GM21723 (cell line): ENCODE data around the gene ZNF273.

Experiments used
- ATAC-seq: cut with Tn5 transposase; IDR thresholded peaks from one replicate; pipeline ENCODE4 v1.9.1; 2021; ENCODE audit warnings: mild to moderate bottlenecking, moderate library complexity; ENCODE audit not compliant: unreplicated experiment

The ZNF273 gene

DNA sequence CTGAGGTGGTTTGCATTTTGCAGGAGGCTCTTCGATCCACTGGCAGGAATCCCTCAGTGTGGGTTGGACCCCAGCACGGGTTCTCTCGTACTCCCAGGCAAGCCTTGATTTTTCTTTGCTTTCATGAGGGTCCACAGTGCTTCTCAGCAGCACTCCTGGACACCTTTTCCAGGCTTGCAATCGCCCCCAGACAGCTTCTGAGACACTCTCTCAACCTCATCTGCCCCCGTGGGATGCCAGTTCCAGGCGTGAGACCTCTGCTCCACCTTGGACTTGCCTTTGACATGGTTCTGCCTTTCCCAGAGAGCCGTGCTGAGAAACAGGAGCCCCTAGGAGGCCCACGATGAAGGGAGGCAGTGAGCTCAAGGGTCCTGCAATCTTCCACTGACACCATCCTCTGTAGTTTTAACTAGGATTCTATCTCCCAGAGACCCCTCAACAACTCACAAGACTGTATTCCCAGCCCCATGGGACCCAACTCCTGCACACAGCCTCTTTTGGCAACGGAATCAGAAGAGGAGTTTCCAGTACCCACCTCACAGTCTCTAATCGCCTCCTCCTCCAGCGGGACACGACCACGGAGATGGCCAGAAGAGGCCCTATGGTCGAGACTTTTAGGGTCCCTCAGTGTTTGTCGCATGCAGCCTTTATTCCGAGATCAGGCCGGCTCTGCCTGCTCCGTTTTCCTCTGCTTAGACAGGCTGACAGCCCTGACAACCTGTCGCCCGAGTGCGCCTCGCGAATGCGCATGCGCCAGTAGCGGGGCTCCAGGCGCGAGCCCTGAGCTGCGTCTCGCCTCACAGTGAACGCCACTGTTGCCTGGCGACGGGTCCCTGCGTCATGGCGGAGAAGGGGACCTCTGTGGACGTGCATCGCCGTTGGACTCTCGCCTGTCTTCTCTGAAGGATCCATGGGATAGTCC lies 26.0 kb upstream of the ZNF273 start:
- ATAC-seq, result no peak

DNA sequence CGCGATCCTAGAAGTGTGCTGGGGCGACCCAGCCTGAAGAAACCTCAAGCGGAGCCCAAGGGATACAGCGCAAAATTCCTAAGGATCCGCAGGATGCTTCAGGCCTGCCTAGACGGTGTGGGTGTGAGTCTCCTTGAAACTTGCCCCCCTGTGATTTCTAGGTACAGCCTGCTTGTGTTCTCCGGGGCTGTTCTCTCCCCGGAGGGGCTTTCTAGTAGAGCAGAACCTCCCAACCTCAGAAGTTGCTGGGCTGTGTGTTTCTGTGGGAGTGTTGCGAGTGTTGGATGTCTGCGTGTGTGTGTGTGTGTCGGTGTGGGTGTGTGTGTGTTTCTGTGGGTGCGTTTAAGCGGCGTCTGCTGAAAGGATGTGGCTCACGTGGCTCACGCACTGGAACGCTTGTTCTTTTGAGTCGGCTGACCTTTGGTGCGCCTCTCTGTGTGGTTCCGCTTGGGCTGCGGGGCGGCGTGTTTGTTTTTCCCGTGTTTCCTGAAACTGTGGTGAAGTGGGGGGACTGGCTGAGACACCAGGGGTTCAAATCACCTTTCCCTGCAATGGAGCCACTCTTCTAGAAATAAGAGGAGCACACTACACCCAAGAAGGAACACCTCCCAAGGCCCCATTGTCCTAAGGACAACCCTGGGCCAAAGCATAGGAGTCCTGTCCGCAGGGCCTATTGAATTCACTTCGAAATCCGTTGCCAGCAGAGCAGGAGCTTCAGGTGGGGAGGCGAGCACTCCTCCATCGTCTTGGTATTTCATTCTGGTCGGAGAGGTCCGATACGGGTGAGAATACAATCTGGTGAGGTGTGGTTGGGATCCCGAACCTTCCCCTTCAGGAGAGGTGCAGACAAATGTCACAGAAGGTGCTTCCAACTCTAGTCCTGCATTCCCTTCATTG lies 25.1 kb upstream of the ZNF273 start:
- no peak for ATAC-seq

DNA sequence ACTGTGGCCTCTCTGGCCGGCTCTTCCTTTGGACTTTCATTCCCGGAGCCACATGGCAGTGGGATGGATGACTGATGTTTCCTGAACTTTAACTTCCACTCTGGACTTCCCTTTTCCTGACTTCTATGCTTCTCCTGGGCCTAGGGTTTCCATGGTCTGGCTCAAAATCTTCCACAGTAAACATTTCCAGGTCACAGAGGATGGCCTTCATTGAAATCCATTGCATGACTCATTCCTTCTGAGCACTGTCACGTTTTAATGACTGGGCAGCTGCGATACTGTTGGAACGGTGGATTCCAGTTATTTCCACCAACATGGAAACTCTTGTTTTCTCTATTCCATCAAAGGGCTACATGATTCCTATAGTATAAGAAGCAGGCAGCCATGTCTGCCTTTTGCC lies 24.4 kb upstream of the ZNF273 start:
- no peak for ATAC-seq

DNA sequence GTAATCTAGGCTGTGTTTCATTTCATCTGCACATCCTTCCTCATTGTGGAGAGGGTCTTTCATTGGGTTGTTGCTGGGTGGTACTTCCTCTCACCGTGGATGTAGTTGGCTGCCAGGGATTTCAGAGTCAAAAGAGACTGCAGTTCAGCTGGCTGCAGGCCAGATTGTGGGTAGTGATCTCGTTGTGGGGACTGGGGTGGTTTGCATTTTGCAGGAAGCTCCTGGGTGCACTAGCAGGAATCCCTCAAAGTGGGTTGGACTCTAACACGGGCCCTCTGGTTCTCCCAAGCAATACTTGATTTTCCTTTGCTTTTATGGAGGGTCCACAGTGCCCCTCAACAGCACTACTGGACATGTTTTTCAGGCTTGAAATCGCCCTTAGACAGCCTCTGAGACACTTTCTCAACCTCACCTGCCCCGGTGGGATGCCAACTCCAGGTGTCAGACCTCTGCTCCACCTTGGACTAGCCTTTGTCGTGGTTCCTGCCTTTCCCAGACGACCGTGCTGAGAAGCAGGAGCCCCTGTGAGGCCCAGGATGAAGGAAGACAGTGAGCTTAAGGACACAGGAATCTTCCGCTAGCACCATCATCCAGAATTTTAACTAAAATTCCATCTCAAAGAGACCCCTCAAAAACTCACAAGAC lies 23.9 kb upstream of the ZNF273 start:
- ATAC-seq, result no peak

DNA sequence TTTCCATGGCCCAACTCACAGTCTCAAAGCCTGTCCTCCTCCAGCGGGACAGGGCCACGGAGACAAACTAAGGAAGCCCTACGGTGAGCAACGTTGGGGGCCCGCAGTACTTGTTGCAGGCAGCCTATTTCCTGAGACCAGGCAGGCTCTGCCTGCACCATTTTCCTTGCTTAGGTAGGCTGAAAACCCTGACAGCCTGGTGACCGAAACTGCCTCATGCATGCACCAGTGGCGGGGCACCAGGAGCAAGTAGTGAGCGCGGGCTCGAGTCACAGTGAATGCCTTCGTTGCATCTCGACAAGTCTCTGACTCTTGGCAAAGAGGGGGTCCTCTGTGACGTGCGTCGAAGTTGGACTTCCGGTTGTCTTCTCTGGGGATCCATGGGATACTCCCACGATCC lies 23.3 kb upstream of the ZNF273 start:
- ATAC-seq, result no peak

DNA sequence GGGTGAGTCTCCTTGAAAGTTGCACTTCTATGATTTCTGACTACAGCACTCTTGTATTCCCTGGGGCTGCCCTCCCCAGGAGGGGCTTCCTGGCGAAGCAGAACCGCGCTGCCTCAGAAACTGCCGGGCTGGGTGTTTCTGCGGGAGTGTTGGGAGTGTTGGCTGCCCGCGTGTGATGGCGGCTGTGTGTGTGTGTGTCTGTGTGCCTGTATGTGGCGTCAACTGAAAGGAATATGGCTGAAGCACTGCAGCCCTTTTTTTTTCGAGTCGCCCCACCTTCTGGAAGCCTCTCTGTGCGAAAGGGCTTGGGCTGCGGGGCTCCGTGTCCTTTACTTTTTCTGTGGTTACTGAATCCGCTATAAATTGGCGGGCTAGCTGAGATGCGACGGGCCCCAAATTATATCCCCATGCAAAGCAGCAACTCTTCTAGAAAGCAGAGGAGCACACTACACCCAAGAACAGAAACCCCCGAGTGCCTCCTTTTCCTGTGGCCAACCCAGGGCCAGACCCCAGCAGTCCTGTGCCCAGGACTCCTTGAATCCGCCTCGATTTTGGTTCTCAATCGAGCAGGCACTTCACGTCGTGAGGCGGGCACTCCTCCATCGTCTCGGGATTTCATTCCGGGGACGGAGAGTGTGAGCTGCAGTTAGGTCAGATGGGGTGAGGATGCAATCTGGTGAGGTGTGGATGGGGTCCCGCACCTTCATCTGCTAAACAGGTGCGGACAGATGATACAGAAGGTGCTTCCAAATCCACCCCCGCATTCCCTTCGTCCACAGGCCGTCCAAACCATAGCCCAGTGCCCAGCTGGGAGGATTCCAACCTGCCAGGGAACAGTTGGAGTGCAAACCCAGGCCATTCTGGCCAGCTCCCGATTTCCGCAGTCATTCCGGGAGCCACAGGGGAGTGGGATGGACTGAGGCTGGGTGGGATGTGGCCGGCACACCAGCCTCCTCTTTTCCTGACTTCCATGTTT lies 22.5 kb upstream of the ZNF273 start:
- ATAC-seq, result no peak

DNA sequence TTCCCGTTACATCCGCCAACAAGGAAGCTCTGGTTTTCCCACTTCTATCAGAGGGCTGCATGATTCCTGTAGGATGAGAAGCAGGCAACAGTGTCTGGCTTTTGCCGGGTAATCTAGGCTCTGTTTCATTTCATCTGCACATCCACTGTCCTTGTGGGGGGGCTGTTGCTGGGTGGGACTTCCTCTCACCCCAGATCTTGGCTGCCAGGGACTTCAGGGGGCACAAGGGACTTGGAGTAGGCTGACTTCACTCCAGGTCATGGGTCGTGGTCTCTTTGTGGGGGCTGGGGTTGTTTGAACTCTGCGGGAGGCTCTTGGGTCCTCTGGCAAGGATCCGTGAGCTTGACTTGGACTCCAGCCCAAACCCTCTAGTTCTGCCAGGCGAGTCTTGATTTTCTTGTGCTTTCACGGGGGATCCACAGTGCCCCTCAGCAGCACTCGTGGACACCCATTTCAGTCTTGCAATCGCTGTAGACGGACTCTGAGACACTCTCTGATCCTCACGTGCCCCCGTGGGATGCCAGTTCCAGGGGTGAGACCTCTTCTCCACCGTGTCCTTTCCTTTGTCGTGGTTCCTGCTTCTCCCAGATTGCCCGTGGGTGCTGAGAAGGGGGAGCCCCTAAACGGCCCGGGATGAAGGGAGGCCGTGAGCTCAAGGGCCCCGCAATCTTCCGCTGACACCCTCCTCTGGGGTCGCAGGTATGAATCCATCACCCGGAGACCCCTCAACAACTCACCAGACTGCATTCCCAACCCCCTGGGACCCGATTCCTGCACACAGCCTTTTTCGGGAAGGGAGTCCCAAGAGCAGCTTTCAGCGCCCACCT lies 21.4 kb upstream of the ZNF273 start:
- ATAC-seq, result no peak

DNA sequence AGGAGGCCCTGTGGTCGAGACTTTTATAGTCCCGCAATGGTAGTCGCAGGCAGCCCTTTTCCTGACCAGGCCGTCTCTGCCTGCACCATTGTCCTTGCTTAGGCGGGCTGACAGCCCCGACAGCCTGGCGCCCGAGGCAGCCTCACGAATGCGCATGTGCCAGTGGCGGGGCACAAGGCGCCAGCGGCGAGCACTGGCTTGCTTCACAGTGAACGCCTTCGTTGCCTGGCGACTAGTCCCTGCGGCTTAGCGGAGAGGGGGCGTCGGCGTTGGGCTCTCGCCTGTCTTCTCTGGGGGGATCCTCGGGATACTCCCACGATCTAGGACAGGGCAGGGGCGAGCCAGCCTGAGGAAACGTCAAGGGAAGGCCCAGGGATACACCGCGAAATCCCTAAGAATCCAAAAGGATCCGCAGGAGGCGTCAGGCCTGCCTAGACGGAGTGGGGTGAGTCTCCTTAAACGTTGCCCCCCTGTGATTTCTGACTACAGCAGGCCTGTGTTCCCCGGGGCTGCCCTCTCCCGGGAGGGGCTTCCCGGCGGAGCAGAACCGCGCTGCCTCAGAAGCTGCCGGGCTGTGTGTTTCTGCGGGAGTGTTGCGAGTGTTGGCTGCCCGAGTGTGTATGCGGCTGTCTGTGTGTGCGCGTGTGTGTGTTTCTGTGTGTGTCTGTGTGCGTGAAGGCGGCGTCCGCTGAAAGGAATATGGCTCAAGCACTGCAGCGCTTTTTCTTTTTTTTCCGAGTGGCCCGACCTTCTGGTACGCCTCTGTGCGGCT lies 20.5 kb upstream of the ZNF273 start:
- no peak for ATAC-seq

DNA sequence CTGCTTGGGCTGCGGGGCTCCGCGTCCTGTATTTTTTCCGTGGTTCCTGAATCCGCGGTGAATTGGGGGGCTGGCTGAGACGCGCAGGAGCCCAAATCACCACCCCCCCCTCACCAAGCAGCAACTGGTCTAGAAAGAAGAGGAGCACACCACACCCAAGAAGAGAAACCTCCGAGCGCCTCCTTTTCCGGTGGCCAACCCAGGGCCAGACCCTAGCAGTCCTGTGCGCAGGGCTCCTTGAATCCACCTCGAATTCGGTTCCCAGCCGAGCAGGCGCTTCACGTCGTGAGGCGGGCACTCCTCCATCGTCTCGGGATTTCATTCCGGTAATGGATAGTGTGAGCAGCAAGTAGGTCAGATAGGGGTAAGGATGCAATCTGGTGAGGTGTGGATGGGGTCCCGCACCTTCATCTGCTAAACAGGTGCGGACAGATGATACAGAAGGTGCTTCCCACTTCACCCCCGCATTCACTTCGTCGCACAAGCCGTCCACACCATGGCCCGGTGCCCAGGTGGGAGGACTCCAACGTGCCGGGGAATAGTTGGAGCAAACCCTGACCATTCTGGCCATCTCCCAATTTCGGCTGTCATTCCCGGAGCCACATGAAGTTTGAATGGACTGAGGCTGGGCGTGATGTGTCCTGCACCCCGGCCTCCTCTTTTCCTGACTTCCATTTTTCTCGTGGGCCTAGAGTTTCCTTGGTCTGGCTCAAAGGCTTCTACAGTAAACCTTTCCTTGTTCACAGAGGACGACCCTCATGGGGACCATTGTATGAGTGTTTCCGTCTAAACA lies 19.8 kb upstream of the ZNF273 start:
- ATAC-seq, result no peak

DNA sequence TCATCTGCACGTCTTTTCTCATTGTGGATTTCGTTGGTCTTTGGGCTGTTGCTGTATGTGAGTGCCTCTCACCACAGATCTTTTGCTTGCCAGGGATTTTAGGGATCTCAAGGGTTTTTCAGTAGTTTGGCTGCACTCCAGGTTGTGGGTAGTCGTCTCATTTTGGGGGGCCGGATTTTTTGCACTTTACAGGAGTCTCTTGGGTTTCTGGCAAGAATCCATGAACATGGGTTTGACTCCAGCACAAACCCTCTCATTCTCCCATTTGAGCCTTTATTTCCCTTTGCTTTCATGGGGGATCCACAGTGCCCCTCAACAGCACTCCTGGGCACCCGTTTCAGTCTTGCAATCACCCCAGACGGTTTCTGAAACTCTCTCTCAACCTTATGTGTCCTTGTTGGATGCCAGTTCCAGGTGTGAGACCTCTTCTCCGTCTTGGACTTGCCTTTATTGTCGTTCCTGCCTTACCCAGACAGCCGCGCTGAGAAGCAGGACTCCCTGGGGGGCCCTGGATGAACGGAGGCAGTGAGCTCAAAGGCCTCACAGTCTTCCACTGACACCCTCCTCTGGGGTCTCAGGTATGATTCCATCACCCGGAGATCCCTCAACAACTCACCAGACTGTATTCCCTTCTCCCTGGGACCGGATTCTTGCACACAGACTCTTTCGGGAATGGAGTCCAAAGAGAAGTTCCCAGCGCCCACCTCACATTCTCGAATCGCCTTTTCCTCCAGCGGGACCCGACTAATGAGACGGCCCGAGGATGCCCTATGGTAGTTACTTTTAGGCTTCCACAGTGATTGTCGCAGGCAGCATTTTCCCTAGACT lies 18.8 kb upstream of the ZNF273 start:
- no peak for ATAC-seq

DNA sequence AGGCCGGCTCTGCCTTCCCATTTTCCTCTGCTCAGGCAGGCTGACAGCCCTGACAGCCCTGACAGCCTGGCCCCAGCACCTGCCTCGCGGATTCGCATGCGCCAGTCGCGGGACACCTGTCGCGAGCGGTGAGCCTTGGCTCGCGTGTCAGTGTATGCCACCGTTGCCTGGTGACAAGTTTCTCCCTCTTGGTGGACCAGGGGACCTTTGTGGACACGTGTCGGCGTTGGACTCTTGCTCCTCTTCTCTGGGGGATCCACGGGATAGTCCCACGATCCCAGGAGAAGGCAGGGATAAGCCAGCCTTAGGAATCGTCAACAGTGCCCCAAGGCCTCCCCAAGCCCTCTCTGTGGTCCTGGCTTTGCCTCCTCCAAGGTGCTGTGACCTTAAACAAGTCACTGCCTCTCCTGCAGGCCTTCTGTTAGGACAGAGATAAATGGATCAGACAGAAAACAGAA lies 18.1 kb upstream of the ZNF273 start:
- ATAC-seq, result no peak

DNA sequence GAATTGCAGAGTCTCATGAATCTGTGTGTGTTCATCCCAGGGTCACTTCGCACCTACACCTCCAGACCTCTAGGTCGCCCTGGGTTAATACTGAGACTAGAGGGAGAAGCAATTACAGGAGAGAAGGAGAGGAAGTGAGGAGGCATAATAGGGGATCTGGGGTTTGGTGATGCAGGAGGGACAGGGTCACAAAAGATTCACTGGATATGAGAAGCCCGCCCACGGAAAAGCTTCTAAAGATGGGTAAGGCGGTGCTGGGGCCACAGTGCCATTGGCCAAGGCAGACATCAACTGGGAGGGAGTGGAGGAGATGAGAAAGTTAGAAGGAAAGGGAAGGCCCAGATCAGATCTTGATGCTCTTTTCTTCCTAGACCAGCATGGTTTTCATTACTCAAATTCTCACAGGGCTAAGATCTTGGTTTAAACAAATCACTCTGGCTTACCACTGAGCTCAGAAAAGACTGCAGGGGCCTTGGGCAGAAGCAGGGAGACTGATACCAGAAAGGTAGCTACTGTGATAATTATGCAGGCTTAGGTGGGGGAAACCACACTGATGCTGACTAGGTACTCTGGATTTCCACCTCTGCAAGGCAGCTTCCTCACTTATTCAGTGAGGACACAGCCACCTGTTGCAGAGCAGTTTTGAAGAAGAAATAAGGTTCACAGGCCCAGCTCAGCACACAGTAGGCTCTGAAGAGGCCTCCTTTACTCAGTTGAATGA lies 17.4 kb upstream of the ZNF273 start:
- no peak for ATAC-seq

DNA sequence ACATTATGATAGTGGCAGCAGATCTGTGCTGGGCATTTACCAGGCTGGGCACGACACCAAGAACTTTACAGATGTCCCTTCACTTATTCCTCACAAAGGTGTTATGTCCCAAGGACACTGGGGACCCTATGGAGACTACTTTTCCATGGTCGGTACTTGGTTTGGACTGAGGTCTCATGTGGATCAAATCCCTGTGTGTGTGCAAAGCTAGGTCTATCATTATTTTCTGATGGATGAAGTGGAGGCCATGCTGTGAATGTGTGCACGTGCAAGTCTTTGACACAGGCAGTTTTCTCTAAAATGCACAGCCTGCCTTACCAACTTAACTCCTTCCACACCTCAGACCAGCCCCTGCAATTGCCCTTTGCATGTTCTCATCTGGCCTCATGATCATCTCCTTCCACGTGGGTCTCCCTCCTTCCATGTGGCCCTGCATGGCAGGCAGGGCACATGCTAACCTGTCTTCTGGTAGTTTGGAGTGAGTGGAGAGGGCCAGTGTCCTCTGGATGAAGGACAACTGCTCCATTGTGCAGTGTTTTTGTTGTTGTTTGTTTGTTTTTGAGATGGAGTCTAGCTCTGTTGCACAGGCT lies 16.0 kb upstream of the ZNF273 start:
- no peak for ATAC-seq

DNA sequence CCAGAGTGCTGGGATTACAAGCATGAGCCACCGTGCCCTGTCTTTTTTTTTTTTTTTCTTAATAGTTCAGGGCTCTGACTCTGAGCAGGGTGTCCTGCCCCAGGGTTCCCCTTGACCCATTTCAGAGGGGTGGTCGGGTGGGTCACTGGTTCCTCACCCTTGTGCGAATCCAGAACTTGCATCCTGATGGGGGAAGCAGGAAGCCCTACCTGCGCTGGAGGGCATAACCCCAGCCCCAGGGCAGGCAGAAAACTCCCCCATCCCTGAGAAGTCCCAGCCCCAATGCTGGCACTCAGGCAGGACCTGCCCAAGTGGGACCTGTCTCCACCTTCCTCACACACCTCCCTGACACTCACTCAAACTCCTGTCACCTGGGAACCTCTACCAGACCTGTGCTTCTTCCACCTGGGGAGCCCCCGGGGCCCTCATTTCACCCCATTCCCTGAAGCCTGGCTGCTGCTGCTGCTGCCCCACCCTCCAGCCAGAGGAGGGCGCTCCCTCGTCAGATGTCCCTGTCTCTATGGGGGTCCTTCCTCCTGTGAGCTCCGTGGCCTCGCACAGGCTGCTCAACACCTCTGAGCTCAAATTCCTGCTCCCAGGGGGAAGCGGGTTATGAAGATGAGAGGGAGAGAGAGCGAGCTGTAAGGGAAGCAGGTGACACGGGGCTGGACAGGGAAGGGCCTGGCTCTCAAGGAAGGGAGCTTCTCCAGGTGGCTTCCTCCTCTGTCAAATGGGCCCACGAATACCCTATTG lies 15.1 kb upstream of the ZNF273 start:
- ATAC-seq, result no peak

DNA sequence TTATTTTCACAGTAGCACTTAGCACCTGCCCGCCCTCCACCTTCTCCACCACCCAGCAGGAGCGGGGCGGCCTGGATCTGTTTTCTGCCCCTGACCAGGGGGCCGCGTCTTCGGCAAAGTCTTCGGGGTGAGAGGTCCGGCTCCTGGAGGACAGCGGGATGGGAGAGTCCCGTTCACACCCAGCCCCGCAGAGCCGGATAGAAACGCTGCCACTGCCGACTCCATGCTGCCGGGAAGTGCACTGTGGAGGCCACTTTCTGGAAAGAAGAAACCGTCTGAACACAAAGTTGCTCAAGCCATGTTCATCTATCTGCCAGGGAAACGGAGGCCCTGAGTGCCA lies 14.5 kb upstream of the ZNF273 start:
- ATAC-seq, result no peak
